Measurements from ENCODE around the gene GPATCH2L. TPM values are rescaled to one million over a fixed set of nuclear protein-coding genes. Genes with fewer than 3 reads are reported as not detected.

GPATCH2L gene
- total and polyA plus RNA-seq, 8 donors: 2.2 to 96.5 (median 22.9) TPM

- no peaks in the 10 kb centered on the region for H3K9me3 ChIP-seq
- no peak overlapping the region for H3K4me3 ChIP-seq
- peaks cover 25 to 88% (median 82%) of the 10 kb centered on the region in 4 donors for H3K36me3 ChIP-seq
- intact Hi-C loops (cut with DNase I; ENCODE audit: low total_unique reads): no loop called here
- TF ChIP-seq POLR2A (IDR thresholded peaks at IDR 0.05): no peak
- no peak for TF ChIP-seq EP300 (IDR thresholded peaks at IDR 0.05)
- TF ChIP-seq POLR2AphosphoS5 (IDR thresholded peaks at IDR 0.05): no peak
- no peak for TF ChIP-seq CTCF (IDR thresholded peaks at IDR 0.05)
- H3K27me3 ChIP-seq: no peaks in the 10 kb centered on the region
- peaks cover 0 to 12% (median 3%) of the 10 kb centered on the region in 4 donors for H3K4me1 ChIP-seq
- 55 to 100% (median 75%) methylated on average over 1 of the region's 1 CpG for WGBS, 5 donors
- DNase-seq: no peak
- H3K27ac ChIP-seq: no peak overlapping the region
Observed at GRCh38 chr14:76193696-76194095, 42.0 kb downstream of the GPATCH2L start.

- no peak for DNase-seq
- intact Hi-C loops (cut with DNase I; ENCODE audit: low total_unique reads): no loop called here
- TF ChIP-seq CTCF (IDR thresholded peaks at IDR 0.05) (no peak), EP300 (IDR thresholded peaks at IDR 0.05) (no peak), POLR2A (IDR thresholded peaks at IDR 0.05) (no peak), POLR2AphosphoS5 (IDR thresholded peaks at IDR 0.05) (no peak)
- no peak overlapping the region for H3K27ac ChIP-seq
- H3K36me3 ChIP-seq: peaks cover 25 to 94% (median 84%) of the 10 kb centered on the region in 4 donors
- H3K4me3 ChIP-seq: no peak overlapping the region
- no peaks in the 10 kb centered on the region for H3K27me3 ChIP-seq
- WGBS, 5 donors: 80 to 93% (median 88%) methylated on average over 3 of the region's 3 CpGs
- no peaks in the 10 kb centered on the region for H3K9me3 ChIP-seq
- peaks cover 0 to 12% (median 3%) of the 10 kb centered on the region in 4 donors for H3K4me1 ChIP-seq
Observed at GRCh38 chr14:76194327-76194726, 42.6 kb downstream of the GPATCH2L start.

- H3K9me3 ChIP-seq: no peaks in the 10 kb centered on the region
- no peaks in the 10 kb centered on the region for H3K27me3 ChIP-seq
- DNase-seq: no peak
- WGBS, 5 donors: 40 to 70% (median 58%) methylated on average over 3 of the region's 3 CpGs
- no peak for TF ChIP-seq POLR2A (IDR thresholded peaks at IDR 0.05)
- no peak for TF ChIP-seq CTCF (IDR thresholded peaks at IDR 0.05)
- TF ChIP-seq POLR2AphosphoS5 (IDR thresholded peaks at IDR 0.05): no peak
- no peak for TF ChIP-seq EP300 (IDR thresholded peaks at IDR 0.05)
- intact Hi-C loops (cut with DNase I; ENCODE audit: low total_unique reads): no loop called here
- H3K36me3 ChIP-seq: peaks cover 28 to 97% (median 91%) of the 10 kb centered on the region in 4 donors
- no peak overlapping the region for H3K27ac ChIP-seq
- peaks cover 0 to 12% (median 3%) of the 10 kb centered on the region in 4 donors for H3K4me1 ChIP-seq
- no peak overlapping the region for H3K4me3 ChIP-seq
Observed at GRCh38 chr14:76195003-76195402, 43.3 kb downstream of the GPATCH2L start.

GRCh38 chr14:76196980-76197695 is 45.4 kb downstream of the GPATCH2L start:
- intact Hi-C loops (cut with DNase I; ENCODE audit: low total_unique reads): no loop called here
- Histone ChIP-seq H3K27me3 (no peaks in the 10 kb centered on the region), H3K4me3 (no peak overlapping the region), H3K36me3 (peaks cover 28 to 98% (median 93%) of the 10 kb centered on the region in 4 donors), H3K27ac (no peak overlapping the region), H3K4me1 (peaks cover 0 to 12% (median 3%) of the 10 kb centered on the region in 4 donors), H3K9me3 (no peaks in the 10 kb centered on the region)
- TF ChIP-seq EP300 (IDR thresholded peaks at IDR 0.05): no peak
- no peak for TF ChIP-seq POLR2A (IDR thresholded peaks at IDR 0.05)
- TF ChIP-seq CTCF (IDR thresholded peaks at IDR 0.05): no peak
- TF ChIP-seq POLR2AphosphoS5 (IDR thresholded peaks at IDR 0.05): no peak
- no peak for DNase-seq
- 80 to 90% (median 89%) methylated on average over 4 of the region's 4 CpGs for WGBS, 5 donors

All from stomach (tissue), 9 donors.